ENCODE data around the gene PRKCZ. TPM values are rescaled to one million over a fixed set of nuclear protein-coding genes. Genes with fewer than 3 reads are reported as not detected.

PRKCZ gene
- total RNA-seq, 1 donor from 2014 or later: 33.4 TPM

GRCh38 chr1:2205191-2205952 is 155.2 kb downstream of the PRKCZ start:
- H3K4me1 Mint-ChIP-seq: peaks cover 28% of the 10 kb centered on the region
- H3K4me1 ChIP-seq: peaks cover 30% of the 10 kb centered on the region
- peak overlapping the region; percentile 69 for H3K4me2 ChIP-seq
- no peak overlapping the region for H3K9ac ChIP-seq
- no peak overlapping the region for H3K27ac ChIP-seq
- DNase-seq (ENCODE audit: low spot score): peak; percentile 98
- H3K27me3 Mint-ChIP-seq (ENCODE audit: insufficient read depth, low read depth): peaks cover 9% of the 10 kb centered on the region
- no peak overlapping the region for H2AFZ ChIP-seq (replicated peaks)
- H3K4me3 Mint-ChIP-seq: peak overlapping the region; percentile 74
- H3K9me3 ChIP-seq (ENCODE audit: low read depth): no peaks in the 10 kb centered on the region
- H3K27ac Mint-ChIP-seq: no peak overlapping the region
- H3K27me3 ChIP-seq: peaks cover 12% of the 10 kb centered on the region
- H3F3A ChIP-seq (ENCODE audit: low read depth): peaks cover 25% of the 10 kb centered on the region
- peaks cover under 1% of the 10 kb centered on the region for H3K79me2 ChIP-seq (ENCODE audit: low read depth)
- no peaks in the 10 kb centered on the region for H3K9me3 Mint-ChIP-seq
- H3K36me3 ChIP-seq: no peaks in the 10 kb centered on the region
- no peaks in the 10 kb centered on the region for H3K36me3 Mint-ChIP-seq
- TF ChIP-seq CTCF (IDR thresholded peaks at IDR 0.05) (no peak), EZH2 (IDR thresholded peaks at IDR 0.05) (peak; percentile 58)
- H3K4me3 ChIP-seq: peak overlapping the region; percentile 47
- no peaks in the 10 kb centered on the region for H4K20me1 ChIP-seq (ENCODE audit: low read depth)

- peaks cover 9% of the 10 kb centered on the region for H3K27me3 Mint-ChIP-seq (ENCODE audit: insufficient read depth, low read depth)
Observed at GRCh38 chr1:2206813-2207487, 156.7 kb downstream of the PRKCZ start.

GRCh38 chr1:2208309-2209239 is 158.4 kb downstream of the PRKCZ start:
- Mint-ChIP-seq H3K4me1 (peaks cover 38% of the 10 kb centered on the region), H3K9me3 (no peaks in the 10 kb centered on the region), H3K4me3 (peak overlapping the region; percentile 20), H3K36me3 (no peaks in the 10 kb centered on the region), H3K27me3 (ENCODE audit: insufficient read depth, low read depth) (peaks cover 9% of the 10 kb centered on the region), H3K27ac (peak overlapping the region; percentile 28)
- H3K27me3 ChIP-seq: peaks cover 12% of the 10 kb centered on the region
- no peak overlapping the region for H3K4me3 ChIP-seq
- H3K36me3 ChIP-seq: no peaks in the 10 kb centered on the region
- H3K27ac ChIP-seq: no peak overlapping the region
- TF ChIP-seq EZH2phosphoT487 (IDR thresholded peaks at IDR 0.05): no peak
- TF ChIP-seq CTCF (IDR thresholded peaks at IDR 0.05): no peak
- no peak for TF ChIP-seq EZH2 (IDR thresholded peaks at IDR 0.05)
- H3K9me3 ChIP-seq (ENCODE audit: low read depth): no peaks in the 10 kb centered on the region
- H3K9ac ChIP-seq: no peak overlapping the region
- H3K4me2 ChIP-seq: no peak overlapping the region
- no peak for DNase-seq (ENCODE audit: low spot score)
- peaks cover 40% of the 10 kb centered on the region for H3F3A ChIP-seq (ENCODE audit: low read depth)
- H2AFZ ChIP-seq (replicated peaks): no peak overlapping the region
- H3K79me2 ChIP-seq (ENCODE audit: low read depth): no peaks in the 10 kb centered on the region
- H3K4me1 ChIP-seq: peaks cover 45% of the 10 kb centered on the region
- no peaks in the 10 kb centered on the region for H4K20me1 ChIP-seq (ENCODE audit: low read depth)

More at GRCh38 chr1:2206813-2207487, 156.7 kb downstream of the PRKCZ start:
- no peak for DNase-seq (ENCODE audit: low spot score)
- Histone ChIP-seq H3K36me3 (no peaks in the 10 kb centered on the region), H4K20me1 (ENCODE audit: low read depth) (no peaks in the 10 kb centered on the region), H3K9me3 (ENCODE audit: low read depth) (no peaks in the 10 kb centered on the region), H3K4me1 (peaks cover 30% of the 10 kb centered on the region), H3K27me3 (peaks cover 12% of the 10 kb centered on the region), H2AFZ (replicated peaks) (no peak overlapping the region), H3F3A (ENCODE audit: low read depth) (peaks cover 25% of the 10 kb centered on the region), H3K79me2 (ENCODE audit: low read depth) (no peaks in the 10 kb centered on the region), H3K4me3 (no peak overlapping the region), H3K27ac (no peak overlapping the region), H3K4me2 (no peak overlapping the region), H3K9ac (no peak overlapping the region)
- Mint-ChIP-seq H3K27ac (no peak overlapping the region), H3K36me3 (no peaks in the 10 kb centered on the region), H3K4me3 (peak overlapping the region; percentile 43), H3K4me1 (peaks cover 28% of the 10 kb centered on the region), H3K9me3 (no peaks in the 10 kb centered on the region)
- TF ChIP-seq CTCF (IDR thresholded peaks at IDR 0.05): no peak
- TF ChIP-seq EZH2phosphoT487 (IDR thresholded peaks at IDR 0.05): no peak

Data from neural progenitor cell (in vitro differentiated cells).